Smooth muscle cell (in vitro differentiated cells): ENCODE measurements around the gene TEKT2. TPM values are rescaled to one million over a fixed set of nuclear protein-coding genes. Genes with fewer than 3 reads are reported as not detected.

Experiments
- DNase-seq: peaks from one replicate; lab custom pipeline; 2025; ENCODE audit not compliant: unreplicated experiment; lab: John Stamatoyannopoulos, UW
- H2AFZ ChIP-seq: fragments of 200-600 bp; sonication (generic); 2 replicates; pipeline ENCODE4 v1.6.0; 2016; ENCODE audit warnings: antibody characterized with exemption, low read depth, mild to moderate bottlenecking
- H3F3A ChIP-seq: fragments of 200-600 bp; sonication (generic); 2 replicates; pipeline ENCODE4 v1.6.0; 2017; ENCODE audit warnings: antibody characterized with exemption, low read depth
- H3K27ac ChIP-seq: fragments of 200-600 bp; sonication (generic); 2 replicates; pipeline ENCODE4 v1.5.1; 2016; ENCODE audit warnings: low read depth, mild to moderate bottlenecking
- H3K27me3 ChIP-seq: fragments of 200-600 bp; sonication (generic); 2 replicates; pipeline ENCODE4 v1.6.1; 2016; ENCODE audit warnings: low read depth, mild to moderate bottlenecking
- H3K36me3 ChIP-seq: fragments of 200-600 bp; sonication (generic); 2 replicates; pipeline ENCODE4 v1.5.1; 2016; ENCODE audit warnings: low read depth
- H3K4me1 ChIP-seq: fragments of 200-600 bp; sonication (generic); 2 replicates; pipeline ENCODE4 v1.5.1; 2016; ENCODE audit warnings: low read depth
- H3K4me2 ChIP-seq: fragments of 200-600 bp; sonication (generic); 2 replicates; pipeline ENCODE4 v1.6.0; 2016; ENCODE audit warnings: mild to moderate bottlenecking
- H3K4me3 ChIP-seq: fragments of 200-600 bp; sonication (generic); 2 replicates; pipeline ENCODE4 v1.5.1; 2016; ENCODE audit warnings: mild to moderate bottlenecking
- H3K79me2 ChIP-seq: fragments of 200-600 bp; sonication (generic); 2 replicates; pipeline ENCODE4 v1.6.0; 2016; ENCODE audit warnings: low read depth, mild to moderate bottlenecking
- H3K9ac ChIP-seq: fragments of 200-600 bp; sonication (generic); 2 replicates; pipeline ENCODE4 v1.6.0; 2016; ENCODE audit warnings: low read depth
- H3K9me3 ChIP-seq: fragments of 200-600 bp; sonication (generic); replicated peaks from 2 replicates; pipeline ENCODE4 v1.5.1; 2016; ENCODE audit warnings: low read depth
- H4K20me1 ChIP-seq: fragments of 200-600 bp; sonication (generic); 2 replicates; pipeline ENCODE4 v1.6.0; 2016; ENCODE audit warnings: low read depth
- CTCF ChIP-seq: fragments of 200-600 bp; sonication (generic); IDR thresholded peaks from 2 replicates; pipeline ENCODE4 v1.5.1; 2017; ENCODE audit warnings: borderline replicate concordance, mild to moderate bottlenecking, antibody characterized with exemption; ENCODE audit not compliant: insufficient read depth, poor library complexity, severe bottlenecking
- WGBS: methylation state at CpG from one replicate; pipeline ENCODE4 v1.1.7; 2016; ENCODE audit warnings: low lambda C conversion rate; 5-methylcytosine and 5-hydroxymethylcytosine counted together
- polyA plus RNA-seq: library from polyadenylated mRNA; unstranded; fragments of >200 nt; fragmentation: Nextera tagmentation; extraction: Ambion mirVana; gene quantifications from 2 replicates; pipeline ENCODE4 v1.2.1, GENCODE V29; 2016
- total RNA-seq: library from RNA; depleted of rRNA; stranded (reverse); fragments of >200 nt; gene quantifications from 2 replicates; pipeline ENCODE4 v1.2.3, GENCODE V29; 2014

The TEKT2 gene
- total and polyA plus RNA-seq, 2 experiments from 2014 or later, result 0.27 to 0.85 TPM

DNA sequence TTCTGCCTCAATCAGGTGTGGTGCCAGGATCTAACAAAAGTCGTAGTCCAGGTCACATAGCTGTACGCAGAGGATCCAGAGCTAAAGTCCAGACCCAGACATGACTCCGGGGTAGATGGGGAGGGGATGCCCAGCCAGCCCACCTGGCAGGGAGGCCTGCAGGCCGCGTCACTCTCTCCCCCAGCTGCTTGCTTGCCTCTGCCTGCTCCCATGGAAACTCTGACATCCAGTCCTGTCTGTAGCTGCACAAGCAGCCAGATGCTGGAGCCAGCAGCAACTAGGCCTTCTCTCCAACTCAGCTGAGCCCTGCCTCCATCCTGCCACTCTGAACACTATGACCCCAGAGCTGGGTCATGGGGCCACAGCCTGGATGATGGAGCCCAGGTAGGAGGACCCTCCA is 33.0 kb downstream of the TEKT2 start:
- no peak overlapping the region for H2AFZ ChIP-seq

GRCh38 chr1:36118447-36119204 is 34.7 kb downstream of the TEKT2 start:
- Histone ChIP-seq H3K27me3 (no peaks in the 10 kb centered on the region), H3K9ac (no peak overlapping the region), H3K36me3 (no peaks in the 10 kb centered on the region), H4K20me1 (no peaks in the 10 kb centered on the region), H3K4me3 (no peak overlapping the region), H2AFZ (no peak overlapping the region), H3F3A (peaks cover 4% of the 10 kb centered on the region), H3K27ac (peak overlapping the region; percentile 17), H3K9me3 (no peaks in the 10 kb centered on the region), H3K4me2 (peak overlapping the region; percentile 69), H3K4me1 (peaks cover 21% of the 10 kb centered on the region), H3K79me2 (no peaks in the 10 kb centered on the region)
- TF ChIP-seq CTCF, result no peak
- DNase-seq, result no peak
- WGBS, result 67% methylated on average over 9 of the region's 10 CpGs

More for the DNA sequence above, 33.0 kb downstream of the TEKT2 start:
- Histone ChIP-seq H3F3A (peaks cover 4% of the 10 kb centered on the region), H3K79me2 (no peaks in the 10 kb centered on the region), H3K27me3 (no peaks in the 10 kb centered on the region), H4K20me1 (no peaks in the 10 kb centered on the region), H3K4me3 (no peak overlapping the region), H3K9me3 (no peaks in the 10 kb centered on the region), H3K4me2 (no peak overlapping the region), H3K9ac (no peak overlapping the region), H3K4me1 (peaks cover 21% of the 10 kb centered on the region), H3K36me3 (no peaks in the 10 kb centered on the region), H3K27ac (peak overlapping the region; percentile 17)
- TF ChIP-seq CTCF, result no peak
- no peak for DNase-seq
- 75% methylated on average over 5 of the region's 5 CpGs for WGBS

DNA sequence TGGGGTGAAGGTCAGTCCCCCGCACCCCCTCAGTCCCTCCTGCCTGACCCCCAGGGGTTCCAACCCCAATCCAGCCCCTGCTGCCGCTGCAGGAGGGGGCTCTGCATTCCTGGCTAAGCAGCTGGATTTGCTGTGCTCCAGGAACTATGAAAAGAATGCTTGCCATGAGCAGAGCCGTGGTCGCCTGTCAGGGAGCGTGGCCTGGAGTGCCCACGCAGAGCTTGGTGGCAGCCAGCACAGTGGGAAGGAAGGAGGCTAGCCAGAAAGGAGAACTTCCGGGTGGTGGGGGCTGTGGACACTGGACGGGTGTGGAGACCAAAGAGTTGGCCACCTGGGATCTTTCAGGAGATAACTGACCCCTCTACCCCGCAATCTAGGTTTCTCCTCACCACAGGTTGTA is 35.6 kb downstream of the TEKT2 start:
- WGBS, result 20% methylated on average over 8 of the region's 9 CpGs
- Histone ChIP-seq H3K9ac (no peak overlapping the region), H3K4me3 (no peak overlapping the region), H3K27me3 (no peaks in the 10 kb centered on the region), H3K36me3 (no peaks in the 10 kb centered on the region), H3K4me2 (peak overlapping the region; percentile 69), H3F3A (peaks cover 4% of the 10 kb centered on the region), H3K27ac (peak overlapping the region; percentile 60), H3K79me2 (no peaks in the 10 kb centered on the region), H3K4me1 (peaks cover 21% of the 10 kb centered on the region), H4K20me1 (no peaks in the 10 kb centered on the region), H2AFZ (no peak overlapping the region), H3K9me3 (no peaks in the 10 kb centered on the region)
- TF ChIP-seq CTCF, result no peak
- DNase-seq, result no peak
